Activated naive CD8-positive, alpha-beta T cell treated with anti-CD3 and anti-CD28 coated beads, Interleukin-2, amount 50 U/mL, for 16 hours (primary cell): ENCODE data around the gene CTPS2.
"Not testable (repeated sequence)": the region's sequence is repeated elsewhere in the genome, so short reads cannot be mapped to it uniquely, and the experiment has no call there.

ENCODE experiments used
- DNase-seq: peaks from one replicate; pipeline ENCODE4 v3.0.0-alpha.2; 2020; ENCODE audit warnings: low read depth, low spot score

Gene CTPS2

DNA sequence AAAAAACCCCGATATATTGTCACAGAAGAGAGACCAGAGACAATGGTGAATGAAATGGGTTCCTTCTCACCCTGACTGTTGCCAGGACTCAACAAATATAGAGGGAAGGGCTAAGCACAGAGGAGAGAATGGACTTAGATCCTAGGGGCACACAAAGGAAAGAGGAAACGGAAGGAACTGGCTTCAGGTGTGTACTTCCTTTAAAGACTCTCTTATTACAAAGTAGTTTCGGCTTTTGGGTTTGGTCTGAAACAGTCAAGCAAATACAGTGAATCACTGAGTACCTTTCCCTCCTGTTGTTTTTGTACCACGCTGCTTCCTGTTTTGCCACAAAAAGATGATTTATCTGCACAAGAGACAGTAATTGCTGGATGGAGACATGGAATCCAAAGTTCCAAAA lies 108.6 kb downstream of the CTPS2 start:
- no peak for DNase-seq

DNA sequence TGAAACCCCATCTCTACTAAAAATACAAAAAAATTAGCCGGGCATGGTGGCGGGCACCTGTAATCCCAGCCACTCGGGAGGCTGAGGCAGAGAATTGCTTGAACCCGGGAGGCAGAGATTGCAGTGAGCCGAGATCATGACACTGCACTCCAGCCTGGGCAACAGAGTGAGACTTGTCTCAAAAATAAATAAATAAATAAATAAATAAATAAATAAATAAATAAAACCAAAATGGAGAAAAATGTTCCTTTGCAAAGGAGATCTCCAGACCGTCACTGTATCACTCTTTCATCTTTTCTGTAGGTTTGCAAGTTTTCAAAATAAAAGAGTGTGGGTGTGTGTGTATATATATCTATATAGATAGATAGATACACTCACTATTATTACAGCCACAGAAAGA lies 109.2 kb downstream of the CTPS2 start:
- not testable (repeated sequence) for DNase-seq

DNA sequence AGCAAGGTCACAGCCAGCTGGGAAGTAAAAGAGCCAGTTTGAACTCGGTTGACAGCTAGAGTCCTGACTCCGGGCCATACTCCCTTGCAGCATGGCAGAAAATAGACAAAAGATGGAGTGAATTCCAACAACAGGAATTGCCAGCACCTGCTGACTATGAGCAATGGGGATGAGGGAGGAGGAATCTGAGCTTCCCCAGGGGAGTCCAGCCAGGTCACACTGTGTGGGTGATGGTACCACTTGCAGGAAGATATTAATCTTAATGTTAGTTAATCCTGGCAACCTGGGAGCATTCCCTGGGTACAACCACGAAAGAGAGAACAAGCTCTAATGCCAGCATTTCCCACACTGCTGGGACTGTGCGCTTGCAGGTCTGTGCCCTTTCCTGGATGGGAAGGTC lies 110.6 kb downstream of the CTPS2 start:
- no peak for DNase-seq

DNA sequence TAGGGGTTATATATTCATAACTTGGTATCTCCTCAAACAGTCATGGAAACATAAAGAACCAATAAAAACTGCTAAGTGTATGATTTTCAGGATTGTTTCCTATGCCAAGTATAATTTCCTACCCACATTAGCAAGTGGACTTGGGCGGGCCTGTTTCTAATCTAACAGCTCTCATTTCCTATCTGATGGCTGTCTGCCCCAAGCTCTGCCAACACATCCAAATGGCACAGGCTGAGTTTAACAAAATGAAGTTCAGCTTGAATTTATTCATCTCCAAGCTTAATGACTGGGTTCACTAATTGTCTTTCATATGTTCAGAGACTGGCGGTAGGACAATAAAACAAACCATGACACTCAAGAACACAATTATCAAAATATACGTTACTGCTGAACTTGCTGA lies 118.0 kb downstream of the CTPS2 start:
- no peak for DNase-seq

DNA sequence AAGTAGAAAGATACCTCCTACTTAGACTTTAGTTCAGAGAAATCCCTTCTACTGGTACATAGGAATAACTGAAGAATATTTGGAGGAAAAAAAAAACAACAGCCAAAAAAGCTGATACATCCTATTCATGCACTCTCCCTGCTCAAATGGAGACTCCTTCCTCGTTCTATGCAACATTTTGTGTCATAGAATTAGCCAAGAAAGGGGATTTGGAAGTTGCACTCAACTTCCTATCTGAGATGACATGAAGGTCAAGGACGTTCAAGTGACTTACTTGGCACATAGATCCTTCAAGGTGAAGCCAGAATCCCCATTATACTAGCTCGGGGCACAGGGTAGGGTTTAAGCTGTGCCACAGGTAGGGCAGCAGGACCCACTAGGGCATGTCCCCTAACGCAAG lies 118.7 kb downstream of the CTPS2 start:
- DNase-seq = no peak

DNA sequence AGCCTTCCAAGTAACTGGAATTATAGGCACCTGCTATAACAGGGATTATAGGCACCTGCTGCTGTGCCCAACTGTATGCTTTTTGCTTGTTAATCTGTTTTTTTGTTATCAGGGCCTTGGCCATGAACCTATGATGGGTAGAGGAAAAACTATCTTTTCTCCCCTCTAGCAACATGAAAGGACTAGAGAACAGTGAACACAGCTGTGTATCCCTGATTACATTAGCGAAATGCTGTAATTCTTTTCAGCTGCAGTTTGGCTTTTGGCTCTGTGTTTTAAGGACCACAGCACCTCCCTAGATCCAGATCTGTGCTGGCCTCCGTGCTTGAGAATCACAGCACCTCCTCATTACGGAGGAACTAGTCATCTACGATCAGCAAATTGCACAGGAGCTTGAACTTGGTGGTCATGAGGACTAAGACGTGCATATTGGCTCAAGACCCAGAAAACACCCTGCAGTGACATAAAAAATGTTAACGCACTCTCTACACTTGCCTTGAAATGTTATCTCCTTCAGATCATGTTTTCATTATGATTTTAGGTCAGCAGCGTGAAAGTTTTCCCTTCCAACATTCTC lies 120.2 kb downstream of the CTPS2 start:
- no peak for DNase-seq

DNA sequence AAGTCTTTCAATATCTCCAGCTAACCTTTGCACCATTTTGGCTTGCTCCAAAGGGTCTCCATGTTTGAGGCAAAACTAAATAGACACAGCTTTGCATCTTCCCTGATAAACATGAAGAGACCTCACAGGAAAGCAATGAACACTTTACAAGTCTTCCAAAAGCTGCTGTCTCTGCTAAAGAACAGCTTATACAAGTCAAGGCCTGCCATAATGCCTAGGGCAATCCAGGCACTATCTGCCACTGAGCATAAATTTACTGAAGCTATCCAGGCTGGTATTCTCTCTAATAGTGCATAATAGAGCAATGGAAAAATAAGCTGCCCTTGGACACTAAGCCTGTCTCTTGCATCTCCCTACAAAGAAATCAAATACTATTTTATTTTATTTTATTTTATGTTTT lies 122.6 kb downstream of the CTPS2 start:
- no peak for DNase-seq

DNA sequence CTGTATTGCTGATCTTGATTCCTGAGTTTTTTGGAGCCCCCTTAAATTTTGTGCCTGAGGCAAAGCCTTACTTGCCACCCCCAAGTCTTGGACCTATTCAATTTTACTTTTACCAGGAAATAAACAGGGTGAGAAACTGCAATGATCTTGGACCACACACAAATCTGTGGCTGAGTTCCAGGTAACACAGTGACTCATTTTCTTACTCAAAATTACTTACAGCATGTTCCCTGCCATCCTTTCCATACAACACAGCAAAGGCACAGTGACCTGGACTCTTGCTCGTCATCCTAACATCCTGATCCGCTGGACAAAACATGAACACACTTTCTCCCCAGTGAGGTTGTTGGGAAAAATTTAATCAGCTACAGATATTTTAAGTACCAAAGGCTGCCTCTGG lies 123.3 kb downstream of the CTPS2 start:
- no peak for DNase-seq

DNA sequence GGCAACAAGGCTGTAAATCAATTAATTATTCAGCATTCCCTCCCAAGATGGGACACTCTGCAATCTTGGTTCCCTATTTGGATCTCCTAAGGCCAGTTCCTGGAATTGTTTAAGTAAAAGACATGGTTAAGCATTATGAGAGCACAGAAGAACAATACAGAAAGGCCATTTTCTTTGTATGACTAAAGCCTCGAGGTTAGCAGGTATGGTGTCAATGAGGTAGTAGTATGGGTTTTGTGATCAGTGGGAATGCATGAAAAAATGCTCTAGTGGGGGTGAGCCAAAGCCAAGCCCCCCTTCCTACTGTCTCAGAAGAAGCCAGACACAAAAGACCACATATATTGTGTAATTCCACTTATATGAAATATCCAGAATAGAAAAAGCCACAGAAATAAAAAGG lies 124.2 kb downstream of the CTPS2 start:
- no peak for DNase-seq

DNA sequence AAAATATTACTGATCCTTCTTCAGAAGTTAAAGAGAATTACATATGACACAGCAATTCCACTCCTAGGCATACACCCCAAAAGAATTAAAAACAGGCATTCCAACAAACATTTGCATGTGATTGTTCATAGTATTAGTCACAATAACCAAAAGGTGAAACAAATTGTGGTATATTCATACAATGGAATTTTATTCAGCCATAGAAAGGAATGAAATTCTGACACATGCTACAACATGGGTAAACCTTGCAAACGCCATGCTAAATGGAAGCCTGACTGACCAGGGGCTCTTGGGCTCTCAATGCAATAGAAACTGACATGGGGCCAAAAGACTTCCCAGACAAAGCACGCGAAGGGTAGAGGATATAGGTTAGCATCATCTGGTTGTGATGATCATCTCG lies 124.6 kb downstream of the CTPS2 start:
- DNase-seq = no peak

DNA sequence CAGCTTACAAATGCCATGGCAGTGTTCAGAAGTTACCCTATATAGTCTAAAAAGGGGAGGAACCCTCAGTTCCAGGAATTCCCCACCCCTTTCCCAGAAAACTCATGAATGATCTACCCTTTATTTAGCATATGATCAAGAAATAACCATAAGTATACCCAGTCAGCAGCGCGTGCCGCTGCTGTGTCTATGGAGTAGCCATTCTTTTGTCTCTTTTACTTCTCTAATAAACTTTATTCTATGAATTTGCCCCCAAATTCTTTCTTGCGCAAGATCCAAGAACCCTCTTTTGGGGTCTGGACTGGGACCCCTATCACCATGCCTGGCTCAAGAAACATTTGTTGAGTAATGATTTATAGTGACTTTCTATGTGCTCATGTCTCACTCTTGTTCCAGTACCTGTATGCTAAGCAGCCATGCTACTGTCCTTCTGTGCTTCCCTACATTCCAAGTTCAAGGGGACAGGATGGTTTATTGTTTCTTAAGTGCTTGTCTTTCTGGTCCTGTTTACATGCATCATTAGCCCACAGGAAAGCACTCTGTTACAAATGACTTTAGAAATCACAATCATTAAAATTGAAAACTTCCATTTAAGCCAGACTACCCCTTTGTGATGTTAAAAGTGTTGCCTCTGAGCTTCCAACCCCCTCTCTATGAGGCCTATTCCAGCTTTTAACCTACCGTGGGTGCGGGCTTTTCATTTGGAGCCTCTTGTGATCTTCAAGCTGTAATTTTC lies 125.9 kb downstream of the CTPS2 start:
- DNase-seq = no peak

DNA sequence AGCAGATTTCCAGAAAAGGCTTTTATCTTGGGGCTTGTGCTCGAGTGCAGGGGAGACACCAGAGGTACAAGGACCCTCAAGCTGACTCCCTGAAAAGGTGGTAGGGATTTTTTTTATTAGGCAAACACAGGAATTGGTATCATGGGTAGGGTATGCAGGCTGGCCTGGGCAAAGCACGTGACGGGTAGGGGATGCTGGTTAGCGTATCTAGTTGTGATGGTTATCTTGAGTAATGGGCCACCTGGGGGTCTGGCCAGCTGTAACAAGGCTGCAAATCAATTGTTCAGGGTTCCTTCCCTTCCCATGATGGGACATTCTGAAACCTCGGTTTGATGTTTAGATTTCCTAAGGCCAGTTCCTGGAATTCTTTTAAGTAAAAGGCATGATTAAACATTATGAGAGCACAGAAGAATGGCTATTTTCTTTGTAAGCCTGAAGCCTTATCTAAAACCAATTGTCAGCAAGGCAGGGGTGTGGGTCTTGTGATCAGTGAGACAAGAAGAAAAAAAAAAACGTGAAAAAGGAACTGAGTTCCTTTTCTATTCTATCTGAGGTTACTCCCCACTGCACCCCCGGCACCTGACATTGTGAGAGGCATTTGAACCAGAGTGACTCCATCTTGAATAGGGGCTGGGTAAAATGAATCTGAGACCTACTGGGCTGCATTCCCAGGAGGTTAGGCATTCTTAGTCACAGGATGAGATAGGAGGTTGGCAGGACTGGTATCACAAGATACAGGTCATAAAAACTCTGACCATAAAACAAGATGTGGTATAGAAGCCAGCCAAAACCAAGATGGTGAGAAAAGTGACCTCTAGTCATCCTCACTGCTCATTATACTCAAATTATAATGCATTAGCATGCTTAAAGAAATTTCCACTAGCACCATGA lies 126.7 kb downstream of the CTPS2 start:
- DNase-seq = no peak

DNA sequence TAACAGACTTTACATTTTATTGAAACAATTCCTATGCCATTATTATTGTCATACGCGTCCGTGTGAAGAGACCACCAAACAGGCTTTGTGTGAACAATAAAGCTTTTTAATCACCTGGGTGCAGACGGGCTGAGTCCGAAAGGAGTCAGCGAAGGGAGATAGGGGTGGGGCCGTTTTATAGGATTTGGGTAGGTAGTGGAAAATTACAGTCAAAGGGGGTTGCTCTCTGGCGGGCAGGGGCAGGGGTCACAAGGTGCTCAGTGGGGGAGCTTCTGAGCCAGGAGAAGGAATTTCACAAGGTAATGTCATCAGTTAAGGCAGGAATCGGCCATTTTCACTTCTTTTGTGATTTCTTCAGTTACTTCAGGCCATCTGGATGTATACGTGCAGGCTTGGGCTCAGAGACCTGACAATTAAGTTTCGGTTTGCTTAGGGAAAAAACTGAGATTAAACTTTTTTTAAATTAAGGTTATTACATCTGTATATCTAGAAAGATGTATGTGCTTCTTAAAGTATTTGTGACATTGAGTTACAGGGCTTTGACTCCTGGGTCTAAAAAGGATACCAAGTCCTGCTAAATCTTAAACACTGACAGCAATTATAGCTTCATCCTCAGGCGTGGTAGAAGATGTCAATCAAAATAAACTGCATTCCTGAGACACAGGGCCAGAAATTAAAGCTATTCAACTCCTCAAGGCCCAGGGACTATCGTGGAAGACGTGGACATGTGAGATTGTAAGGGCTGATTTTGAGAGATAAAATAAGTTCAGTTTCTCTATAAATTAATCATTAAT lies 132.3 kb downstream of the CTPS2 start:
- DNase-seq = not testable (repeated sequence)

DNA sequence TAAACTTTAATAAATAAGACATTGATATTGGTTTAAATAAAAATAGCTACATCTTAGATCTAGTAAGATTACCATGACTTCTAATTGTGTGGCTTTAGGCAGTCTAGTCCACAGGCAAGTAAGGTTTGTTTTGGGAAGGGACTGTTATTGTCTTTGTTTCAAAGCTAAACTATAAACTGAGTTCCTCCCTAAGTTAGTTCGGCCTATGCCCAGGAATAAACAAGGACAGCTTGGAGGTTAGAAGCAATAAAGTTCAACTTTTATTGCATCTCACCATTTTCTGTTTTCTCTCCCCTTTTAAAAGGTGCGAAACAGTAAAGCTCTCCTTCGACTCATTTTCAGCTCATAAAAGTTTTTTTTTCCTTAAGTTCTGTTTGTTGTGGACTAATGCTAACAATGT lies 133.0 kb downstream of the CTPS2 start:
- DNase-seq = no peak

DNA sequence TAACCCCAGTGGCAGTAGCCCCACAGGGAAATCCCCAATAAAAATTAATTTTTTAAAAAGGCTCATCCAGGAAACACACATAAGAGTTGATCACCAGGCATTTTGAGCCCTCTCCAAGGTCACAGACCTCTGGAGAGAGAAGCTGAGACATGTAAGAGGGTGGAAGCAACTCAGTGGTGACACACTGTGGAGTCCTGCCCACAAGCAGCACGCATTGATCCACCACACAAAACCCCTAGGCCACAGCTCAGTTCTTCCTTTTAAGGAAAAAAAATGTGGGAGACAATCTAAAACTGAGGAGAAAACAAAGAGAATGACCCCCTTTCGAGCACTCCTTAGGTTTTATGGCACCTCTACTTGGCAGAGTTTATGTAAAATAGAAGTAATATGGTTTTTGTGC lies 134.3 kb downstream of the CTPS2 start:
- DNase-seq = no peak

DNA sequence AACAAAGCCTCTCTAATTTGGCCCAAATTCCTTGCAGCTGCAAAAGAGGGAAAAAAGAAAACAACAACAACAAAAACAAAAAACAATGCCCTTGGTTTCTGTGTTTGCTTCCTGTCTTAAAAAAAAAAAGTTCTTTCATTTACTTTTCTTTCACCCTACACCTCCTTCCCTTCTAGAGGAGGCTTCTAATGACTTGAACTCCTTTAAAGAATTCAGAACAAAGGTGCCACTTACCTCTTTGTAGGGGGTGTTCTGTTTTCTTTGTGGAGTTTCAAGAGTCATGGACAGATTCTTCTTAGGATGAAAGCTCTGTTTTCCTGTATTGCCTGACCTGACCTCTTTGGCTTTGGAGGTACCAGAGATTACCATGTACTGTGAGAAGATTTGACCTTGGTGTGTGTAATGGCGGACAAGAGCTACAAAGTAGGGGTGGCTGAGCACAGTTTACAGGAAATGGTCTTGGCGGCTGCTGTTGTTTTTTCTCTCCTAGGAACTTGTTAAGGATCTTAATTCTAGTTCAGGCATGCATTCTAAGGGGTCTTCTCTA lies 134.9 kb downstream of the CTPS2 start:
- no peak for DNase-seq

DNA sequence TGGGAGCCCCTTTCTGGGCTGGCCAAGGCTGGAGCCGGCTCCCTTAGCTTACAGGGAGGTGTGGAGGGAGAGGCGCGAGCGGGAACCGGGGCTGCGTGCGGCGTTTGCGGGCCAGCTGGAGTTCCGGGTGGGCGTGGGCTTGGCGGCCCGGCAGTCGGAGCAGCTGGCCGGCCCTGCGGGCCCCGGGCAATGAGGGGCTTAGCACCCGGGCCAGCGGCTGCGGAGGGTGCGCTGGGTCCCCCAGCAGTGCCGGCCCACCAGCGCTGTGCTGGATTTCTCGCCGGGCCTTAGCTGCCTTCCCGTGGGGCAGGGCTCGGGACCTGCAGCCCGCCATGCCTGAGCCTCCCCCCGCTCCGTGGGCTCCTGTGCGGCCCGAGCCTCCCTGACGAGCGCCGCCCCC lies 137.1 kb downstream of the CTPS2 start:
- not testable (repeated sequence) for DNase-seq

DNA sequence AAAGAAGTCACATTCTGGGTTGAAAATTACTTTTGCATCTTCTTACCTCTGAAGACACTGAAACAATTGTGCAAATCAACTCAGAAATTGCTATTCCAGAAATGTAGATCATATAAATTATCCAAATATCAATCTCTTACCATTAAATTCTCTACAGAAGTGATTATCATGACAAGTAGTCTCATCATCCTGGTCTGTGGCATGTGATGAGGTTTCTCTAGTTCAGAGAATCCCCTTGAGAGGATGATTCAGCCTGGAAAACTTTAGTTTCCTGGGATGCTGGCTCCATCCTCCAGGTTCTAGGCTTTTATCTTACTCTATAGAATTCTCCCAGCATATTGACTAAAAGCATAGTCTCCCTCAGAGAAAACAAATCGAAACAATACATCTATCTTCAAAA lies 138.7 kb downstream of the CTPS2 start:
- DNase-seq = no peak

DNA sequence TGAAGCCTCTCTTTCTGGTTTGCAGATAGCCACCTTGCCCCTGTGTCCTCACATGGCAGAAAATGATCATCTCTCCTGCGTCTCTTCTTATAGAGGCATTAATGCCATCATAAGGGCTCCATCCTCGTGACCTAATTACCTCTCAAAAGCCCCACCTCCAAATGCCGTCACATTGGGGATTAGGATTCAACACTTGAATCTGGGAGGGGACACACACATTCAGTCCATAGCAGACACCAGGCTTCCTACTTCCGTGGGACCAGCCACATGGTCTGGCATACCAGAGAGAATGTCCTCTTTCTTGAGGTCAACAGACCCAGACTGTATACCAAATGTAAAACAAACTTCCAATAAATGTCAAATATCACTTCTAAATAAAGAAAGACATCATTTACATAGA lies 144.8 kb downstream of the CTPS2 start:
- no peak for DNase-seq

DNA sequence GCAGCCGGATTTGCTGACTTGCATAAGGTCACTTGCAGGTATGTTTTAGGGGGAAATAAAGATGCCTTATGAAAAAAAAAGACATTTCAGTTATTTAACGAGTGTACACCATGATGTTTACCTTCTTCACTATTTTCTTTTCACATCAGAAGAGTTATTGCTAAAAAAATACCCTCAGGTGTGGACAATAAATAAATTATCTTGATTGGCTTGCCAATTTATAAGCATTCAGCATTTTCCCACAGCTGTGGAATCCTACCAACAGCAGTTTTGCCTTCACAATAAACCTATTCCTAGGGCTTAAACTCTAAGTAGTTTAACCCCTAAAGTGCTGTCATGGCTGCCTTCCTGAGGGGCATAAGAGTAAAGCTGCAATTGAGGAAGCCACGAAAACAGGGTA lies 145.9 kb downstream of the CTPS2 start:
- no peak for DNase-seq

DNA sequence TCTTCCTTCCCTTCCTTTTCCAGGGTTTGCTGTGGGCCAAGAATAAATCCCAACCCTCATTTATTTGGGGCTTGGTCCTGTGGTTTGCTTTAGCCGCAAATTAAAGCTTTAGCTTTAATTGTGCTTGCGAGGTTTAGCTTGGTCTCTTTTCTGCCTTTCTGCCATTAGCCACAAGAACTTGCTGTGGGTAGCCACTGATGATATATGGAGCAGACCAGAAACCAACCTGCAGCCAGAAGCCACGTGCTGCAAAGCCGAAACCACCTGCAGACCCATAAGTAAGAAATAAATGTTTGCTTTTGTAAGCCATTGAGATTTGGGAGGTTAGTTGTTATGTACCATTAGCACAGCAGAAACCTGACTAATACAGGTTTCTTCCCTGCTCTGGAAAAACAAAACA lies 152.3 kb downstream of the CTPS2 start:
- DNase-seq = no peak

DNA sequence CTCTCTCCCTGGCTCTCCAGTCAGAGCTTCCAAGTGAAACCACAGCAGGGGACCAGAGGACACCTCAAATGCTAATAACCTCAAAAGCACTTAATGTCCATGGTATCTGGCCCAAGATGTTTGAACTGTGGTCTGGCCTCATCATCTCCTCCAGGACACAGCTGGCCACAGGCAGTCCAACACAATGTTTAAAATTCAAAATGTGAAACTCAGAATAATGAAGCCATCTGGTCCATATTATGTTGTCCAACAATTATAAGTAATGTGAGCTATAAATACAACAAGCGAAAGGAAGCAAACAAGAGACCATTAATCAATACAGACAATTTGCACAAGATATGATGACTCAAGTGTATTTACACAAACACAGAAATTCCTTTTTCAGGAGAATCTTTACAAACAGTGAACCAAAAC lies 153.3 kb downstream of the CTPS2 start:
- DNase-seq = no peak
